ENCODE measurements around the gene UBE2F.

- no peak for TF ChIP-seq CTCF (IDR thresholded peaks at IDR 0.05; ENCODE audit: borderline replicate concordance, extremely low read depth, low read length, poor library complexity, severe bottlenecking)
- no peak for TF ChIP-seq EZH2 (IDR thresholded peaks at IDR 0.05; ENCODE audit: borderline replicate concordance, low read depth, low read length, severe bottlenecking)
Measured at GRCh38 chr2:238084761-238085160, 117.9 kb downstream of the UBE2F start.

Data from DND-41 (cell line).